Activated CD8-positive, alpha-beta memory T cell treated with anti-CD3 and anti-CD28 coated beads for 48 hours (primary cell): ENCODE results near the gene VDR.
"Not testable (repeated sequence)": the region's sequence is repeated elsewhere in the genome, so short reads cannot be mapped to it uniquely, and the experiment has no call there.

Experiments used
- DNase-seq, 3 experiments: peaks; one replicate each; pipeline ENCODE4 v3.0.0-alpha.2; 2020; ENCODE audit warnings: low read depth in 2 of 3, low spot score in 2 of 3

Gene VDR

GRCh38 chr12:47816403-47817271 is 88.2 kb downstream of the VDR start:
- DNase-seq: no peak

- DNase-seq: not testable (repeated sequence)
These were observed 89.3 kb downstream of the VDR start for GRCh38 chr12:47815447-47815846.

DNA sequence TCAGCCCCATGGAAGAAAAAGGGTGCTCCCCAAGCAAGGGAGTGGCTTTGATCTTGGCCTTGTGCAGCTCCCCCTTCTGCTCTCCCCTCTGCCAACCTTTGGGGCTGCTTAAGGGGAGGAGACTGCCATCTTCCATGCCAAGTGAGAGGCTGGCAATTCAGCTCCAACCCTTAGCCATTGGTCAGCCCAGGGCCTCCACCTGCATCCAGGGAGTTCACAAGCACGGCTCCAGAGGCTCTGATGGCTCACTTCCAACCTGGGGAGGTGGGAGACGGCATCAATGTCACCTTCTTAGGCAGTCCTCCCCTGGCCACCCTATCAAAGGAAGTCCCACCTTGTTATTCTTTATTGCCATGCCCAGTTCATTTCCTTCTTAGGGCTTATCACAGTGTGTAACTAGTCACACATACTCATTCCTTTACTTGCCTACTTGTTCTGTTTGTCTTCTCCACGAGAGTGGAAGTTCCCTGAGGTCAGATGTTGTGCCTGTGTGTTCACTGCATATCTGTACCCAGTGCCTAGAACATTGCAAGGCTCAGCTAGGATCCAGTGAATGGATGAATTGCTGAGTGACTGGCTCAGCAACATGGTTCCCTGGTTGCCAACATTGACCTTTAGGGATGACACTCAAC is 90.1 kb downstream of the VDR start:
- no peak for DNase-seq

GRCh38 chr12:47813511-47814196 is 91.1 kb downstream of the VDR start:
- DNase-seq: no peak

- DNase-seq: peak; percentile 81 to 92 (median 82)
These were observed 91.8 kb downstream of the VDR start for GRCh38 chr12:47812797-47813510.

- DNase-seq: no peak
These were observed 93.0 kb downstream of the VDR start for GRCh38 chr12:47811581-47812484.

DNA sequence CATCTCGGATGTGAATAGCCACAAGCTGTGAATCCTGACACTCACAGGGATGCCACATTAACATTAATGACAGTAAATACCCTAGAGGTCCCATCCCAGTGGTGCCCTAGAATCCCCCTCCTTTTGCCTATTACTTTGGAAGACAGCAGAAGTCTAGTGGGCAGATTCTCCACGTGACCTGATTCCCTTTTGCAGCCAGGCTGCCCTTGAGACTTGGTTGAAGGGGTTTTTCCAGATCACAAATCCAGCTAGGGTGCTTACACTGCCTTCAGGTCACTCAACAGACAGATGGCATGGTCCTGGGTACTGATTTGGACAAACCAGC is 93.8 kb downstream of the VDR start:
- no peak for DNase-seq

DNA sequence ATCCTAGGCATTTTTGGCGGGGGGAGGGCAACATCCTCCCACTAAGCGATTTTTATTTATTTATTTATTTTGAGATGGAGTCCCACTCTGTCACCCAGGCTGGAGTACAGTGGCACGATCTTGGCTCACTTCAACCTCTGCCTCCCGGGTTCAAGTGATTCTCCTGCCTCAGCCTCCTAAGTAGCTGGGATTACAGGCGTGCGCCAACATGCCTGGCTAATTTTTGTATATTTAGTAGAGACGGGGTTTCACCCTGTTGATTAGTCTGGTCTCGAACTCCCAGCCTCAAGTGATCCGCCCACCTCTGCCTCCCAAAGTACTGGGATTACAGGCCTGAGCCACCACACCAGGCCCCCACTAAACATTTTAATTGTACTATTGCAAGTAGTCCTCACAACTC is 95.3 kb downstream of the VDR start:
- not testable (repeated sequence) for DNase-seq

DNA sequence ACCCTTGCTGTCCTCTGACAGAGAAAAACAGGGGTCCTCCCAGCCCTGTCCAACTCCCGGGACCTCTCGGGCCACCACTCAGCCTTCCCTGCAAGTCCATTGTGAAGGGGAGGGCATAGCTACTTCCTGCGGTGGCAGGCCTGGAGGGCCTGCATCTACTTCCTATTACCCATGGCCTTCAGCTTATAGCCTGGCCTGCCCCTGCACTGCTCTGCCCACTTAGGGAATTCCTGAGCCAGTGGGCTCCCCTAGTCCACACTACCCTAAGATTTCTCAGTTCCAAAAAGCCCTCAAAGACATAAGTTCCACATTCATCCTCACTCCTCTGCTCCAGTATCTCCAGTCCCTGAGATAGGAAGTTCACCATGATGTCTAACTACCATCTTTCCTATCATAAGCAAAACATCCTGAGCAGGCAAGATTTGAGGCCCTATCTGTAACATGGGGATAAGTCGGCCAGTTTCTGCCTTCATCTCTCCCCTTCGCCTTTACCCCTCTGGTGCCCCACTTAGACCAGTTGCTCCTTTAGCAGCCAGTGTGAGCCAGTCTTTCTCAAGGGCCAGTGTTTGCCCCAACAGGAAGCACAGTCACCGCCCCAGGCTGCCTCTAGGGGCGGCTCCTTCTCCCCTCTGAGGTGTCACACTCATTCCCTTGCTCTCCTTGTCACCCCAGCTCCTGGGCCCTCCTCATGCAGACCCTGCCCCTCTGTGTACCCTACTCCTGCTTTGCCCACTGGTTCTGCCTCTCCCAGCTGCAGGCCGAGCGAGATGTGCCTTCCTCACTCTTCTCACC is 96.0 kb downstream of the VDR start:
- no peak for DNase-seq

GRCh38 chr12:47808050-47808449 is 96.7 kb downstream of the VDR start:
- peak in 2 of 3 experiments; percentile 66 to 73 for DNase-seq

DNA sequence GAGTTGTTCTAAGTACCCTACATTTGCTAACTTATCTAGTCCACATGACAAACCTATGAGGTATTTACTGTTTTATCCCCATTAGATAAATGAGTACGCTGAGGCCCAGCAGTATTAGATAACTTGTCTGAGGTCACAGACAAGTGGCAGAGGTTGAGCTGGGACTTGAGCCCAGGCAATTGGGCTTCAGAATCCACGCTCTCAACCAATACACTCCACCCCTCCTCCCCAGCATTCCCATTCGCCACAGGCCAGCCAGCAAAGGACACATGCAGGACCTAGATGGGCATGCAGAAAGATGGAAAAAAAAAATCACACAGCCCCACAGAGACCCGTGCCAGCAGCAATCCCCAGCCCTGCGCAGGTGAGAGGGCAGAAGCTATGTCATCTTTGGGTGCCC is 97.5 kb downstream of the VDR start:
- no peak for DNase-seq

DNA sequence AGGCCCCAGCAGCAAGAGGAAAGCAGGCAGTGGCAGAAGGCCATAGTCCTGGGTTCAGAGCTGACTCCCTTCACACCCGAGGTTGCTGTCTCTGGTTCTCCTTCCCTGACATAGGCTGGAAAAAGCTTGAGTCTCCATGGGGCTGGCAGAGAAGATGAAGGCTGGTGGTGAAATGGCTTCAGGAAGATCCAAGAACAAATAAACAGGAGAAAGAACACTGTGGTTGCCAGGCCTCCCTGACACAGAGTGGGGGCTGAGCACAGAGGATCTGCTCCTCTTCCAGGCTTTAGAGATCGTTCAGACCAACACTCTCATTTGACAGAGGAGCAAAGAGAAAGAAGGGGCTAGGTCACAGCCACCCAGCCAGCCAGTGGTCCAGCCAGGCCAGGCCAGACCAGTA is 99.4 kb downstream of the VDR start:
- no peak for DNase-seq

DNA sequence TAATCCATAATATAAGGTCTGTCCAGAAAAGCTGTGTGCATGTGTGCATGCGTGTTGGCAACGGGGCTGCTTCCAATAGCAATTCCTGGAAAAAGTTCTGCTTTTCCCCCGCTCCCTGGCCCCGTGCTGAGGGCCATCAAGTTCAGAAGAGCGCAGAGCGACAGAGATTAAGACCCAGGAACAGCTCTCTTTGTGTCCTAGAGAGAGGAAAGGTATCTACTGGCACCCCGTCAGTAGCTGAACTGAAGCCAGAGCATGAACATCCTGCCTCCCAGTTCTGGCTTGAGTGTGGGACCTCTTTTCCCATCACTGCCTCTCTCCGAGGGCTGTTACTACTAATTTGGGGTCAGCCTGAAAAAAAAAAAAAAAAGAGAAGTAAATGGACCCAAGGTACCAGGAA is 100.6 kb downstream of the VDR start:
- DNase-seq: no peak

DNA sequence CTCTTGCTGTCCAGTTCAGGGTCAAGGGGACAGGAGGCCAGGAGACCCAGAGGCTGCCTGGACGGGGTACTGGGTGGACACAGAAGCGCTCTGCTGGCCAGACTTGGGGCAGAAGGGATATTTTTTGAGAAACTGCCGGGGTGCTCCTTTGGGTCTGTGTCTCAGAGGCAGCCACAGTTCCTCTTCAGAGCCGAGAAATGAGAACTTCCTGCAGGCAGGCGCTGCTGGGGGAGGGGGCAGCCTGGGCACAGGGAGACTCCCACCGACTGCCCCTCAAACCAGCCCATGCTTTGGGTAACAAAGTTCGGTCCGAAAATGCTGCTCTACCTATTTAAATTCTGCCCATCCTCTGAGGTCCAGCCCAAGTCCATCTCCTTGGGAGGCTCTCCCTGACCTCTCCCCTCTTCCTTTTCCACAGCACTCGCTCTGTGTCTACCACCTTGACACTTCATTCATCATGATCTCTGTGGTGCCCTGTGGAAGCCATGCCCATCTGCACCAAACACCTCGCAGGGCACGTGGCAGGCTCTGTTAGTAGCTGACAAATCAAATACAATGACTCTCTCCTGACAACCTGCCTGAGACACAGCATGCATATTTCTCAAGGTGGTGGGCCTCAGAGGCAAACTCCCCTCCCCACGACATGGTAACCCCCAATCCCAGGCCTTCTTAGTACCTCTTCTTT is 101.5 kb downstream of the VDR start:
- no peak for DNase-seq

DNA sequence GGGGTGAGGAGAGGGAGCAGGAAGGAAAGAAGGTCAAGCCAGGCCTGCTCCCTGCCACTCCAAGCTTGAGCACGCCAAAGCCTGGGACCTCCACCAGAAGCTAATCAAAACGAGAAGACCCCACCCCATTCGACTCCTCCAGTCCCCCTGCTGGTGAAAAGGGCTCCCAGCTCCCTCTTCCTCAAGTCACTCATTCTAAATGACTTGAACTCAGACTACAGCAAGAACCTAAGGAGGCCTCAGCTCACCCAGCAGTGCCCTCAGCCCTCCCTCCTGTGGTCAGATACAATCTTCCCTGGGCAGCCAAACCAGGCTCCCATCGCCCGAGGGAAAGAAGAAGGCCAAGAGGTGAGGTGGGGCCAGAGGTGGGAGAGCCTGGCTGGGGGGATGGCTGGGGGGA is 102.5 kb downstream of the VDR start:
- DNase-seq: no peak

GRCh38 chr12:47801904-47802246 is 102.9 kb downstream of the VDR start:
- DNase-seq: no peak

- no peak for DNase-seq
These were observed 103.5 kb downstream of the VDR start for GRCh38 chr12:47801170-47801903.

- no peak for DNase-seq
These were observed 104.2 kb downstream of the VDR start for GRCh38 chr12:47800582-47800981.
